ENCODE data around the gene CNKSR3. TPM values are rescaled to one million over a fixed set of nuclear protein-coding genes. Genes with fewer than 3 reads are reported as not detected.

Gene CNKSR3
- total RNA-seq, 1 experiment from 2014 or later = 5.6 TPM

DNA sequence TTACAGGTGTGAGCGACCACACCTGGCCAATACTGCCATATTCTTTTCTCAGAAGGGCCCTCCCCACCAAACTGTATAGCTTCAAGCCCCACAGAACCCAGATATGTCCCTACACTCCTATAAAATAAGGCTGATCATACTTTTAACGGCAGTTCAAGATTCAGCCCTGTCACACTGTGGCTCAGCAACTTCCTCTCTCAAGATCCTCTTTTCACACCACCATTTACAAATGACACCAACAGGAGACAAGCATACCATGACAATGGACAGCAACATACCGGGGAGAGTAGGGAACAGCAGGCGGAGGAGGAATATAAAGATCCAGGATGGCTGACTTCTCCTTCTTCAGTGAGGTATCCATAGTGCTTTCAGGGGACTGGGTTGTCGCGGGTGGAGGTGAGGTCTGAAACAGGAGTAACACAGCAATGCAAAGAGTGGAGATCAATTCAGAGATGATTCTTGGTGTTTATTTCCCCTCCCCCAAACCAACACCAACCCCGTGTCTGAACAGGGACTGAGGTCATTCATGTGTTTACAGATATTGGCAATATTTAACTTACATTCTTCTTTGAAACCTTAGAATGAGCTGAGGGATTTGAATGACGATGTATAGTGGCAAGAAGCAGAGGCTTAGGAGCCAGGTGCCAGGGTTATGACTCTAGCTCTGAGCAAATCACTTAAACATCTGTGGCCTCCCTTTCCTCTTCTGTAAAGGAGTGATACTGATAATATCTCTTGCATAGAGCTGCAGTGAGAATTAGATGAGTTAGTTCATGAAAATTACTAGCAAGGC lies 96.3 kb downstream of the CNKSR3 start:
- Histone ChIP-seq H2BK120ac (ENCODE audit: low read depth, low read length, poor library complexity, severe bottlenecking) (no peak overlapping the region), H3K4ac (ENCODE audit: low read depth, low read length) (no peak overlapping the region), H2BK15ac (ENCODE audit: low read depth, low read length) (no peak overlapping the region), H4K20me1 (ENCODE audit: control insufficient read depth, insufficient read depth, insufficient read length) (no peaks in the 10 kb centered on the region), H4K91ac (ENCODE audit: insufficient read length, low read depth, low read length) (no peak overlapping the region), H2BK12ac (ENCODE audit: insufficient read length, low read depth, low read length) (no peak overlapping the region), H3K79me1 (ENCODE audit: insufficient read depth, low read depth, low read length, poor library complexity, severe bottlenecking) (no peaks in the 10 kb centered on the region), H3K4me2 (ENCODE audit: insufficient read depth, insufficient read length, low read length) (no peak overlapping the region), H4K8ac (replicated peaks; ENCODE audit: insufficient read length, low read depth, low read length) (no peak overlapping the region), H3K27ac (ENCODE audit: insufficient read length, low read depth, low read length) (no peak overlapping the region), H3K79me2 (ENCODE audit: insufficient read depth, low read length) (no peaks in the 10 kb centered on the region), H3K4me1 (ENCODE audit: insufficient read depth, low read length) (peaks cover 3% of the 10 kb centered on the region; the same call in 1 of the 2 replicates), H3K14ac (ENCODE audit: insufficient read depth, low read length) (no peak overlapping the region), H3K27me3 (ENCODE audit: insufficient read depth, low read length) (no peaks in the 10 kb centered on the region), H3K18ac (ENCODE audit: insufficient read length, low read depth, low read length) (no peak overlapping the region), H2AK5ac (ENCODE audit: insufficient read length, low read length) (no peak overlapping the region), H2BK20ac (ENCODE audit: low read depth, low read length, poor library complexity, severe bottlenecking) (no peak overlapping the region), H3K9me3 (ENCODE audit: control insufficient read depth, low read depth, low read length) (no peaks in the 10 kb centered on the region), H3K23ac (ENCODE audit: insufficient read length, low read depth, low read length) (no peak overlapping the region), H3K9ac (ENCODE audit: extremely low read depth, insufficient read length, low read length) (no peak overlapping the region), H2AFZ (ENCODE audit: low read length) (no peak overlapping the region), H2BK5ac (ENCODE audit: insufficient read length, low read length) (no peak overlapping the region), H3K23me2 (ENCODE audit: insufficient read length, low read depth, low read length, poor library complexity, severe bottlenecking) (no peaks in the 10 kb centered on the region), H4K5ac (ENCODE audit: insufficient read length, low read depth, low read length) (no peak overlapping the region), H3T11ph (ENCODE audit: low read length) (no peak overlapping the region), H3K56ac (ENCODE audit: insufficient read length, low read depth, low read length) (no peak overlapping the region)
- no peaks in the 10 kb centered on the region for H3K27me3 Mint-ChIP-seq (ENCODE audit: low read depth)
- TF ChIP-seq, protein P1, sequence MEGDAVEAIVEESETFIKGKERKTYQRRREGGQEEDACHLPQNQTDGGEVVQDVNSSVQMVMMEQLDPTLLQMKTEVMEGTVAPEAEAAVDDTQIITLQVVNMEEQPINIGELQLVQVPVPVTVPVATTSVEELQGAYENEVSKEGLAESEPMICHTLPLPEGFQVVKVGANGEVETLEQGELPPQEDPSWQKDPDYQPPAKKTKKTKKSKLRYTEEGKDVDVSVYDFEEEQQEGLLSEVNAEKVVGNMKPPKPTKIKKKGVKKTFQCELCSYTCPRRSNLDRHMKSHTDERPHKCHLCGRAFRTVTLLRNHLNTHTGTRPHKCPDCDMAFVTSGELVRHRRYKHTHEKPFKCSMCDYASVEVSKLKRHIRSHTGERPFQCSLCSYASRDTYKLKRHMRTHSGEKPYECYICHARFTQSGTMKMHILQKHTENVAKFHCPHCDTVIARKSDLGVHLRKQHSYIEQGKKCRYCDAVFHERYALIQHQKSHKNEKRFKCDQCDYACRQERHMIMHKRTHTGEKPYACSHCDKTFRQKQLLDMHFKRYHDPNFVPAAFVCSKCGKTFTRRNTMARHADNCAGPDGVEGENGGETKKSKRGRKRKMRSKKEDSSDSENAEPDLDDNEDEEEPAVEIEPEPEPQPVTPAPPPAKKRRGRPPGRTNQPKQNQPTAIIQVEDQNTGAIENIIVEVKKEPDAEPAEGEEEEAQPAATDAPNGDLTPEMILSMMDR (conservative IDR thresholded peaks at IDR 0.05) = no peak
- H3K36me3 Mint-ChIP-seq (ENCODE audit: insufficient read depth in 1 of 3, low read depth in 3 of 3) = peaks cover 7 to 29% (median 10%) of the 10 kb centered on the region in 3 experiments; a peak in 6 of 7 replicates
- no peaks in the 10 kb centered on the region for H3K9me3 Mint-ChIP-seq
- no peak for DNase-seq
- peaks cover 11 to 16% of the 10 kb centered on the region in 2 experiments for H3K4me1 Mint-ChIP-seq
- H3K4me3 Mint-ChIP-seq = no peak overlapping the region
- no peak overlapping the region; a peak in 1 of 7 replicates for H3K27ac Mint-ChIP-seq
- WGBS (ENCODE audit: extremely low coverage, insufficient read length, low lambda C conversion rate) = no CpG with 5 or more reads among the region's 8 CpGs

Measured in H9 (cell line).